HUES64 (cell line): Measurements from ENCODE around the gene HIVEP2.

ENCODE experiments used
- H3K27ac ChIP-seq: 2 replicates; pipeline ENCODE4 v1.7.0; 2013; ENCODE audit warnings: low read depth, low read length, inconsistent platforms
- H3K27me3 ChIP-seq: 2 replicates; pipeline ENCODE4 v1.6.1; 2013; ENCODE audit warnings: mild to moderate bottlenecking, low read length; ENCODE audit not compliant: insufficient read depth
- H3K36me3 ChIP-seq: 2 replicates; pipeline ENCODE4 v1.6.1; 2013; ENCODE audit warnings: mild to moderate bottlenecking, low read length; ENCODE audit not compliant: insufficient read depth
- H3K4me1 ChIP-seq: 2 replicates; pipeline ENCODE4 v1.6.1; 2013; ENCODE audit warnings: mild to moderate bottlenecking, low read length, moderate library complexity; ENCODE audit not compliant: insufficient read depth
- H3K4me3 ChIP-seq: 2 replicates; pipeline ENCODE4 v1.5.1; 2013; ENCODE audit warnings: mild to moderate bottlenecking, low read length, moderate library complexity
- H3K9ac ChIP-seq: 2 replicates; pipeline ENCODE4 v1.6.1; 2013; ENCODE audit warnings: mild to moderate bottlenecking, low read depth, low read length
- H3K9me3 ChIP-seq: 2 replicates; pipeline ENCODE4 v1.6.1; 2013; ENCODE audit warnings: low read depth, low read length; ENCODE audit not compliant: insufficient read depth
- WGBS: fragments of 150-250, 120-280 bp; methylation state at CpG from one replicate; pipeline ENCODE4 v1.1.7; 2013; ENCODE audit warnings: missing lambda C conversion rate; 5-methylcytosine and 5-hydroxymethylcytosine counted together

The HIVEP2 gene

GRCh38 chr6:142956726-142957125, 11.8 kb upstream of the HIVEP2 start:
- no peak overlapping the region for H3K9ac ChIP-seq
- no peaks in the 10 kb centered on the region for H3K27me3 ChIP-seq
- H3K4me1 ChIP-seq, result peaks cover under 1% of the 10 kb centered on the region; the same call in 1 of the 2 replicates
- H3K36me3 ChIP-seq, result no peaks in the 10 kb centered on the region
- H3K9me3 ChIP-seq, result no peaks in the 10 kb centered on the region
- 100% methylated on average over 1 of the region's 1 CpG for WGBS
- H3K27ac ChIP-seq, result no peak overlapping the region
- no peak overlapping the region for H3K4me3 ChIP-seq

GRCh38 chr6:142954844-142955243, 9.9 kb upstream of the HIVEP2 start:
- WGBS, result 95% methylated on average over 1 of the region's 2 CpGs
- H3K4me1 ChIP-seq, result peaks cover 4% of the 10 kb centered on the region; the same call in 1 of the 2 replicates
- H3K9ac ChIP-seq, result no peak overlapping the region
- H3K9me3 ChIP-seq, result no peaks in the 10 kb centered on the region
- H3K27me3 ChIP-seq, result no peaks in the 10 kb centered on the region
- no peaks in the 10 kb centered on the region for H3K36me3 ChIP-seq
- no peak overlapping the region for H3K27ac ChIP-seq
- H3K4me3 ChIP-seq, result no peak overlapping the region

- H3K27me3 ChIP-seq, result no peaks in the 10 kb centered on the region
- H3K9ac ChIP-seq, result no peak overlapping the region
- H3K4me1 ChIP-seq, result peaks cover 4% of the 10 kb centered on the region; the same call in 1 of the 2 replicates
- no peaks in the 10 kb centered on the region for H3K36me3 ChIP-seq
- no peak overlapping the region for H3K27ac ChIP-seq
- H3K4me3 ChIP-seq, result no peak overlapping the region
- 88% methylated on average over 4 of the region's 5 CpGs for WGBS
- H3K9me3 ChIP-seq, result no peaks in the 10 kb centered on the region
Measured at GRCh38 chr6:142953373-142954273, 8.6 kb upstream of the HIVEP2 start.

GRCh38 chr6:142952614-142953013, 7.6 kb upstream of the HIVEP2 start:
- Histone ChIP-seq H3K27me3 (peaks cover 6% of the 10 kb centered on the region; the same call in 1 of the 2 replicates), H3K27ac (no peak overlapping the region), H3K4me1 (peaks cover 11% of the 10 kb centered on the region), H3K36me3 (no peaks in the 10 kb centered on the region), H3K4me3 (no peak overlapping the region), H3K9me3 (no peaks in the 10 kb centered on the region), H3K9ac (no peak overlapping the region)
- WGBS, result 88% methylated on average over 3 of the region's 3 CpGs

GRCh38 chr6:142950291-142950690, 5.3 kb upstream of the HIVEP2 start:
- H3K4me3 ChIP-seq, result no peak overlapping the region
- H3K9me3 ChIP-seq, result no peaks in the 10 kb centered on the region
- H3K9ac ChIP-seq, result no peak overlapping the region
- peaks cover 11% of the 10 kb centered on the region for H3K4me1 ChIP-seq
- H3K36me3 ChIP-seq, result no peaks in the 10 kb centered on the region
- WGBS, result 88% methylated on average over 1 of the region's 1 CpG
- H3K27ac ChIP-seq, result no peak overlapping the region
- peaks cover 6% of the 10 kb centered on the region; the same call in 1 of the 2 replicates for H3K27me3 ChIP-seq

GRCh38 chr6:142947714-142948480, 2.9 kb upstream of the HIVEP2 start:
- 11% methylated on average over 12 of the region's 12 CpGs for WGBS
- H3K4me1 ChIP-seq, result peaks cover 22% of the 10 kb centered on the region
- peak overlapping the region; percentile 96; the same call in 1 of the 2 replicates for H3K27ac ChIP-seq
- H3K9me3 ChIP-seq, result no peaks in the 10 kb centered on the region
- no peaks in the 10 kb centered on the region for H3K36me3 ChIP-seq
- peaks cover 8% of the 10 kb centered on the region; the same call in 1 of the 2 replicates for H3K27me3 ChIP-seq
- peak overlapping the region; percentile 81 for H3K9ac ChIP-seq
- H3K4me3 ChIP-seq, result peak overlapping the region; percentile 78

- Histone ChIP-seq H3K9me3 (no peaks in the 10 kb centered on the region), H3K4me1 (peaks cover 22% of the 10 kb centered on the region), H3K27me3 (peaks cover 9% of the 10 kb centered on the region; the same call in 1 of the 2 replicates), H3K27ac (peak overlapping the region; percentile 96), H3K36me3 (no peaks in the 10 kb centered on the region), H3K9ac (peak overlapping the region; percentile 81), H3K4me3 (peak overlapping the region; percentile 78)
- whole genome bisulfite sequencing, result under 1% methylated on average over 77 of the region's 77 CpGs
Measured at GRCh38 chr6:142946924-142947713, 2.1 kb upstream of the HIVEP2 start.

GRCh38 chr6:142946181-142946923, 1.4 kb upstream of the HIVEP2 start:
- peaks cover 9% of the 10 kb centered on the region; the same call in 1 of the 2 replicates for H3K27me3 ChIP-seq
- H3K4me3 ChIP-seq, result peak overlapping the region; percentile 78
- H3K4me1 ChIP-seq, result peaks cover 19% of the 10 kb centered on the region
- WGBS, result under 1% methylated on average over 59 of the region's 62 CpGs
- no peaks in the 10 kb centered on the region for H3K9me3 ChIP-seq
- H3K36me3 ChIP-seq, result no peaks in the 10 kb centered on the region
- peak overlapping the region; percentile 89 for H3K9ac ChIP-seq
- H3K27ac ChIP-seq, result peak overlapping the region; percentile 96

- Histone ChIP-seq H3K27me3 (peaks cover 9% of the 10 kb centered on the region; the same call in 1 of the 2 replicates), H3K27ac (peak overlapping the region; percentile 96), H3K4me1 (peaks cover 20% of the 10 kb centered on the region), H3K4me3 (peak overlapping the region; percentile 78), H3K9me3 (no peaks in the 10 kb centered on the region), H3K9ac (peak overlapping the region; percentile 89), H3K36me3 (no peaks in the 10 kb centered on the region)
- WGBS, result under 1% methylated on average over 75 of the region's 75 CpGs
Measured at GRCh38 chr6:142945446-142946180, 637 bp upstream of the HIVEP2 start.
